SK-N-SH treated with all-trans-retinoic acid at 6 μM for 48 hours (cell line): ENCODE data around the gene DIP2A.

ENCODE experiments used
- ESRRG ChIP-seq: fragments of 250-450 bp; sonication (Bioruptor Pico); IDR thresholded peaks from 2 replicates; pipeline ENCODE4 v1.6.1; 2021; ENCODE audit warnings: mild to moderate bottlenecking
- PPARA ChIP-seq: fragments of 250-450 bp; sonication (Bioruptor Pico); IDR thresholded peaks from 2 replicates; pipeline ENCODE4 v1.5.0; 2020; ENCODE audit warnings: mild to moderate bottlenecking, borderline replicate concordance
- RARB ChIP-seq: fragments of 250-450 bp; sonication (Bioruptor Pico); IDR thresholded peaks from 2 replicates; pipeline ENCODE4 v1.8.0; 2021; ENCODE audit warnings: mild to moderate bottlenecking, moderate library complexity
- TCF4 ChIP-seq: fragments of 250-450 bp; sonication (Bioruptor Pico); IDR thresholded peaks from 2 replicates; pipeline ENCODE4 v1.8.0; 2021; ENCODE audit warnings: mild to moderate bottlenecking, moderate library complexity, borderline replicate concordance
- ZC3H10 ChIP-seq: fragments of 250-450 bp; sonication (Bioruptor Pico); IDR thresholded peaks from 2 replicates; pipeline ENCODE4 v1.5.1; 2021; ENCODE audit warnings: mild to moderate bottlenecking, moderate library complexity
- ZNF565 ChIP-seq: fragments of 450-650 bp; formaldehyde crosslinking; conservative IDR thresholded peaks from 2 replicates; pipeline ENCODE4 v1.5.0; 2020; ENCODE audit warnings: low read depth, mild to moderate bottlenecking, moderate library complexity

DNA sequence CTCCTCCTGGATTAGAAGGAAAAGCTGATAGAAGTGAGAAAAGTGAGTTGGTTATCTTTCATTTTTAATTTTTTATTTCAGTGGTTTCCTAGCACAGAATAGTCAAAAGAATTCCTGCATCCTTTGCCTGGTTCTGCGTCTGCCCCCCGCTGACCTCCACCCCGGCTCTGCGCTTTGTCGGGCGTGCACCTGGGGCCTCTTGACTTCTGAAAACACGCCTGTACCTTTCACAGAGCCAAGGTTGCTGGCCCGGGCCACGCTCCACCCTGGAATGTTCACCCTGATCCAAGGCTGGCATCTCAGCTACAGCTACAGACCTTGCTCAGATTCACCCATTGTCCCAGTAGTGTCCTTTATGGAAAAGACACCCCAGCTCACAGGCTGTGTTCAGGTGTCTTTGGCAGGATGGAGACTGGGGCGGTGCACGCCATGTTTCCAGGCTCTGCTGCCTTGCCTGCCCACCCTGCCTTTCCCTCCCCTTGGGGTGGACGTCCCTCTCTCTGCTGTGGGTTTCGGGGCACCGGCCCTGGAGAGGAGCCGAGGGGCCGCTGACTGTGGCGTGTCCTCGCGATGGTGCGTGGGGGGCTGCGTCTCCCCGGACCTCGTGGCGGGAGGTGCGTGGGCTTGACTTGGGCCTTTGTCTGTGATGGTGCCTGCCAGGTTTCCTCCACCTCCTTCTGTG is 40.3 kb upstream of the DIP2A start:
- TF ChIP-seq TCF4, result no peak
- TF ChIP-seq ESRRG, result no peak
- no peak for TF ChIP-seq RARB (CRISPR knock-in tag)
- TF ChIP-seq ZNF565 (CRISPR knock-in tag), result no peak
- TF ChIP-seq PPARA, result no peak
- no peak for TF ChIP-seq ZC3H10 (CRISPR knock-in tag)
